Measurements from ENCODE around the gene AQP5. TPM values are rescaled to one million over a fixed set of nuclear protein-coding genes. Genes with fewer than 3 reads are reported as not detected.

The AQP5 gene
- polyA plus RNA-seq, 2 donors = 3.1 to 48.8 TPM

- H3K4me1 ChIP-seq (ENCODE audit: control insufficient read depth in 2 of 2, insufficient read depth in 2 of 2, low read length in 1 of 2) = peaks cover 0 to 6% of the 10 kb centered on the region in 2 donors
- H3K4me3 ChIP-seq (ENCODE audit: low read depth in 1 of 2, low read length in 2 of 2) = no peak overlapping the region
- no peaks in the 10 kb centered on the region for H3K36me3 ChIP-seq (ENCODE audit: control insufficient read depth in 2 of 2, insufficient read depth in 2 of 2, low read length in 1 of 2)
- H3K27me3 ChIP-seq (ENCODE audit: control insufficient read depth in 1 of 2, insufficient read depth in 2 of 2, low read length in 2 of 2) = no peaks in the 10 kb centered on the region
- 46 to 63% methylated on average over 3 of the region's 3 CpGs for WGBS, 2 donors
- H3K9me3 ChIP-seq (ENCODE audit: control insufficient read depth in 2 of 2, insufficient read depth in 1 of 2, low read depth in 1 of 2, low read length in 1 of 2) = peaks cover 0 to 2% of the 10 kb centered on the region in 2 donors
- no peak overlapping the region for H3K27ac ChIP-seq (ENCODE audit: low read depth in 2 of 2, low read length in 1 of 2)
Observed at GRCh38 chr12:49930515-49931288, 31.0 kb upstream of the AQP5 start.

- 72 to 73% methylated on average over 7 of the region's 7 CpGs for WGBS, 2 donors
- no peak overlapping the region for H3K4me3 ChIP-seq (ENCODE audit: low read depth in 1 of 2, low read length in 2 of 2)
- no peaks in the 10 kb centered on the region for H3K36me3 ChIP-seq (ENCODE audit: control insufficient read depth in 2 of 2, insufficient read depth in 2 of 2, low read length in 1 of 2)
- H3K27me3 ChIP-seq (ENCODE audit: control insufficient read depth in 1 of 2, insufficient read depth in 2 of 2, low read length in 2 of 2) = no peaks in the 10 kb centered on the region
- peak overlapping the region; percentile 56 to 64 for H3K27ac ChIP-seq (ENCODE audit: low read depth in 2 of 2, low read length in 1 of 2)
- peaks cover 0 to 6% of the 10 kb centered on the region in 2 donors for H3K4me1 ChIP-seq (ENCODE audit: control insufficient read depth in 2 of 2, insufficient read depth in 2 of 2, low read length in 1 of 2)
- peaks cover 0 to 2% of the 10 kb centered on the region in 2 donors for H3K9me3 ChIP-seq (ENCODE audit: control insufficient read depth in 2 of 2, insufficient read depth in 1 of 2, low read depth in 1 of 2, low read length in 1 of 2)
Observed at GRCh38 chr12:49932023-49932422, 29.6 kb upstream of the AQP5 start.

- Histone ChIP-seq H3K4me1 (ENCODE audit: control insufficient read depth in 2 of 2, insufficient read depth in 2 of 2, low read length in 1 of 2) (peaks cover 0 to 9% of the 10 kb centered on the region in 2 donors), H3K9me3 (ENCODE audit: control insufficient read depth in 2 of 2, insufficient read depth in 1 of 2, low read depth in 1 of 2, low read length in 1 of 2) (peaks cover 0 to 2% of the 10 kb centered on the region in 2 donors), H3K4me3 (ENCODE audit: low read depth in 1 of 2, low read length in 2 of 2) (no peak overlapping the region), H3K27ac (ENCODE audit: low read depth in 2 of 2, low read length in 1 of 2) (peak overlapping the region; percentile 56 to 64), H3K36me3 (ENCODE audit: control insufficient read depth in 2 of 2, insufficient read depth in 2 of 2, low read length in 1 of 2) (no peaks in the 10 kb centered on the region), H3K27me3 (ENCODE audit: control insufficient read depth in 1 of 2, insufficient read depth in 2 of 2, low read length in 2 of 2) (no peaks in the 10 kb centered on the region)
- 64 to 66% methylated on average over 8 of the region's 8 CpGs for WGBS, 2 donors
Observed at GRCh38 chr12:49932533-49933130, 29.0 kb upstream of the AQP5 start.

- Histone ChIP-seq H3K4me1 (ENCODE audit: control insufficient read depth in 2 of 2, insufficient read depth in 2 of 2, low read length in 1 of 2) (peaks cover 3 to 13% of the 10 kb centered on the region in 2 donors), H3K36me3 (ENCODE audit: control insufficient read depth in 2 of 2, insufficient read depth in 2 of 2, low read length in 1 of 2) (no peaks in the 10 kb centered on the region), H3K4me3 (ENCODE audit: low read depth in 1 of 2, low read length in 2 of 2) (no peak overlapping the region), H3K27ac (ENCODE audit: low read depth in 2 of 2, low read length in 1 of 2) (no peak overlapping the region), H3K27me3 (ENCODE audit: control insufficient read depth in 1 of 2, insufficient read depth in 2 of 2, low read length in 2 of 2) (no peaks in the 10 kb centered on the region), H3K9me3 (ENCODE audit: control insufficient read depth in 2 of 2, insufficient read depth in 1 of 2, low read depth in 1 of 2, low read length in 1 of 2) (no peaks in the 10 kb centered on the region)
- 82 to 87% methylated on average over 5 of the region's 5 CpGs for WGBS, 2 donors
Observed at GRCh38 chr12:49933796-49934195, 27.9 kb upstream of the AQP5 start.

GRCh38 chr12:49934505-49934904 lies 27.2 kb upstream of the AQP5 start:
- H3K4me1 ChIP-seq (ENCODE audit: control insufficient read depth in 2 of 2, insufficient read depth in 2 of 2, low read length in 1 of 2) = peaks cover 4 to 12% of the 10 kb centered on the region in 2 donors
- WGBS, 2 donors = 89 to 91% methylated on average over 3 of the region's 3 CpGs
- no peaks in the 10 kb centered on the region for H3K36me3 ChIP-seq (ENCODE audit: control insufficient read depth in 2 of 2, insufficient read depth in 2 of 2, low read length in 1 of 2)
- no peaks in the 10 kb centered on the region for H3K27me3 ChIP-seq (ENCODE audit: control insufficient read depth in 1 of 2, insufficient read depth in 2 of 2, low read length in 2 of 2)
- no peak overlapping the region for H3K4me3 ChIP-seq (ENCODE audit: low read depth in 1 of 2, low read length in 2 of 2)
- no peaks in the 10 kb centered on the region for H3K9me3 ChIP-seq (ENCODE audit: control insufficient read depth in 2 of 2, insufficient read depth in 1 of 2, low read depth in 1 of 2, low read length in 1 of 2)
- no peak overlapping the region for H3K27ac ChIP-seq (ENCODE audit: low read depth in 2 of 2, low read length in 1 of 2)

GRCh38 chr12:49936925-49937324 lies 24.7 kb upstream of the AQP5 start:
- no peaks in the 10 kb centered on the region for H3K27me3 ChIP-seq (ENCODE audit: control insufficient read depth in 1 of 2, insufficient read depth in 2 of 2, low read length in 2 of 2)
- peak overlapping the region; percentile 16 to 96 for H3K27ac ChIP-seq (ENCODE audit: low read depth in 2 of 2, low read length in 1 of 2)

GRCh38 chr12:49937639-49938300 lies 23.9 kb upstream of the AQP5 start:
- WGBS, 2 donors = 62 to 69% methylated on average over 8 of the region's 8 CpGs
- Histone ChIP-seq H3K27me3 (ENCODE audit: control insufficient read depth in 1 of 2, insufficient read depth in 2 of 2, low read length in 2 of 2) (no peaks in the 10 kb centered on the region), H3K4me1 (ENCODE audit: control insufficient read depth in 2 of 2, insufficient read depth in 2 of 2, low read length in 1 of 2) (peaks cover 6 to 21% of the 10 kb centered on the region in 2 donors), H3K4me3 (ENCODE audit: low read depth in 1 of 2, low read length in 2 of 2) (no peak overlapping the region), H3K9me3 (ENCODE audit: control insufficient read depth in 2 of 2, insufficient read depth in 1 of 2, low read depth in 1 of 2, low read length in 1 of 2) (no peaks in the 10 kb centered on the region), H3K36me3 (ENCODE audit: control insufficient read depth in 2 of 2, insufficient read depth in 2 of 2, low read length in 1 of 2) (no peaks in the 10 kb centered on the region), H3K27ac (ENCODE audit: low read depth in 2 of 2, low read length in 1 of 2) (peak overlapping the region; percentile 90 to 96)

More at GRCh38 chr12:49936925-49937324, 24.7 kb upstream of the AQP5 start:
- H3K4me3 ChIP-seq (ENCODE audit: low read depth in 1 of 2, low read length in 2 of 2) = no peak overlapping the region
- H3K4me1 ChIP-seq (ENCODE audit: control insufficient read depth in 2 of 2, insufficient read depth in 2 of 2, low read length in 1 of 2) = peaks cover 6 to 17% of the 10 kb centered on the region in 2 donors
- H3K9me3 ChIP-seq (ENCODE audit: control insufficient read depth in 2 of 2, insufficient read depth in 1 of 2, low read depth in 1 of 2, low read length in 1 of 2) = no peaks in the 10 kb centered on the region
- H3K36me3 ChIP-seq (ENCODE audit: control insufficient read depth in 2 of 2, insufficient read depth in 2 of 2, low read length in 1 of 2) = no peaks in the 10 kb centered on the region
- 55 to 67% methylated on average over 3 of the region's 3 CpGs for WGBS, 2 donors

- H3K27ac ChIP-seq (ENCODE audit: low read depth in 2 of 2, low read length in 1 of 2) = peak overlapping the region; percentile 71 to 87
- no peaks in the 10 kb centered on the region for H3K9me3 ChIP-seq (ENCODE audit: control insufficient read depth in 2 of 2, insufficient read depth in 1 of 2, low read depth in 1 of 2, low read length in 1 of 2)
- no peaks in the 10 kb centered on the region for H3K36me3 ChIP-seq (ENCODE audit: control insufficient read depth in 2 of 2, insufficient read depth in 2 of 2, low read length in 1 of 2)
- H3K27me3 ChIP-seq (ENCODE audit: control insufficient read depth in 1 of 2, insufficient read depth in 2 of 2, low read length in 2 of 2) = no peaks in the 10 kb centered on the region
- H3K4me1 ChIP-seq (ENCODE audit: control insufficient read depth in 2 of 2, insufficient read depth in 2 of 2, low read length in 1 of 2) = peaks cover 6 to 28% of the 10 kb centered on the region in 2 donors
- H3K4me3 ChIP-seq (ENCODE audit: low read depth in 1 of 2, low read length in 2 of 2) = no peak overlapping the region
Observed at GRCh38 chr12:49939307-49939706, 22.4 kb upstream of the AQP5 start.

GRCh38 chr12:49939707-49940106 lies 22.0 kb upstream of the AQP5 start:
- no peak overlapping the region for H3K4me3 ChIP-seq (ENCODE audit: low read depth in 1 of 2, low read length in 2 of 2)
- 93 to 100% methylated on average over 1 of the region's 1 CpG for WGBS, 2 donors
- H3K27me3 ChIP-seq (ENCODE audit: control insufficient read depth in 1 of 2, insufficient read depth in 2 of 2, low read length in 2 of 2) = no peaks in the 10 kb centered on the region
- peaks cover 6 to 28% of the 10 kb centered on the region in 2 donors for H3K4me1 ChIP-seq (ENCODE audit: control insufficient read depth in 2 of 2, insufficient read depth in 2 of 2, low read length in 1 of 2)
- peak overlapping the region; percentile 71 to 87 for H3K27ac ChIP-seq (ENCODE audit: low read depth in 2 of 2, low read length in 1 of 2)
- no peaks in the 10 kb centered on the region for H3K36me3 ChIP-seq (ENCODE audit: control insufficient read depth in 2 of 2, insufficient read depth in 2 of 2, low read length in 1 of 2)
- H3K9me3 ChIP-seq (ENCODE audit: control insufficient read depth in 2 of 2, insufficient read depth in 1 of 2, low read depth in 1 of 2, low read length in 1 of 2) = no peaks in the 10 kb centered on the region

Data from esophagus (tissue), 2 donors.